SK-N-SH (cell line): ENCODE measurements around the gene ELOVL3.

Experiments used
- CTCF ChIP-seq: fragments of 200-600 bp; sonication (generic); IDR thresholded peaks from 2 replicates; pipeline ENCODE4 v1.6.1; 2017; ENCODE audit warnings: antibody characterized with exemption, mild to moderate bottlenecking, moderate library complexity
- EZH2phosphoT487 ChIP-seq: fragments of 200-600 bp; sonication (generic); IDR thresholded peaks from 2 replicates; pipeline ENCODE4 v1.6.1; 2017; ENCODE audit warnings: low read depth, mixed run types, mild to moderate bottlenecking, antibody characterized with exemption, moderate library complexity, borderline replicate concordance
- FOXJ3 ChIP-seq: sonication (generic); formaldehyde crosslinking; IDR thresholded peaks from 2 replicates; pipeline ENCODE4 v1.5.1; 2020; ENCODE audit warnings: mild to moderate bottlenecking, missing genetic modification reagents
- MEF2A ChIP-seq: IDR thresholded peaks from 2 replicates; pipeline ENCODE4 v1.4.0; 2012; ENCODE audit warnings: low read depth, borderline replicate concordance
- NFIC ChIP-seq: IDR thresholded peaks from 2 replicates; pipeline ENCODE4 v1.4.0; 2012; ENCODE audit warnings: borderline replicate concordance
- RAD21 ChIP-seq: IDR thresholded peaks from 2 replicates; pipeline ENCODE4 v1.6.1; 2012; ENCODE audit warnings: mild to moderate bottlenecking, low read length
- RFX5 ChIP-seq: IDR thresholded peaks from 2 replicates; pipeline ENCODE4 v1.6.1; 2012; ENCODE audit warnings: mild to moderate bottlenecking, improper control_type of control experiment, low read length
- SIN3A ChIP-seq: IDR thresholded peaks from 2 replicates; pipeline ENCODE4 v1.6.1; 2012; ENCODE audit warnings: low read depth, mild to moderate bottlenecking, low read length, moderate library complexity, borderline replicate concordance
- SMC3 ChIP-seq: IDR thresholded peaks from 2 replicates; pipeline ENCODE4 v1.6.1; 2012; ENCODE audit warnings: low read depth, low read length, improper control_type of control experiment
- TAF1 ChIP-seq: IDR thresholded peaks from 2 replicates; pipeline ENCODE4 v1.6.1; 2012; ENCODE audit warnings: low read depth, mild to moderate bottlenecking, low read length, moderate library complexity, borderline replicate concordance

- TF ChIP-seq EZH2phosphoT487 (no peak), RAD21 (no peak), MEF2A (no peak), SIN3A (no peak), CTCF (no peak), FOXJ3 (CRISPR knock-in tag) (no peak), SMC3 (no peak), RFX5 (no peak), TAF1 (no peak), NFIC (no peak)
Measured at GRCh38 chr10:102261196-102261595, 35.1 kb downstream of the ELOVL3 start.
